Spleen (tissue), 11 donors: ENCODE data around the gene CCDC3. TPM values are rescaled to one million over a fixed set of nuclear protein-coding genes. Genes with fewer than 3 reads are reported as not detected.

ENCODE experiments used
- DNase-seq: peaks from one replicate; pipeline ENCODE4 v3.0.0-alpha.2; 2020
- H3K27ac ChIP-seq, 8 donors: fragments of 200-600 bp; sonication (generic) in 7 of 8; 1 replicate in 4 of 8; 2 replicates in 4 of 8; pipeline versions ENCODE4 v1.5.0 to v1.8.0; 2016 to 2021; ENCODE audit warnings: inconsistent platforms in 4 of 8, mild to moderate bottlenecking in 4 of 8, moderate library complexity in 1 of 8
- H3K27me3 ChIP-seq, 7 donors: fragments of 200-600 bp; sonication (generic) in 6 of 7; replicated peaks in 1 of 7; 1 replicate in 4 of 7; 2 replicates in 3 of 7; pipeline versions ENCODE4 v1.5.0 to v1.8.0; 2016 to 2021; ENCODE audit warnings: inconsistent platforms in 3 of 7, mild to moderate bottlenecking in 1 of 7
- H3K36me3 ChIP-seq, 6 donors: fragments of 200-600 bp; sonication (generic) in 5 of 6; 1 replicate in 4 of 6; 2 replicates in 2 of 6; pipeline versions ENCODE4 v1.5.0 to v1.8.0; 2016 to 2021; ENCODE audit warnings: inconsistent platforms in 2 of 6
- H3K4me1 ChIP-seq, 6 donors: fragments of 200-600 bp; sonication (generic) in 5 of 6; 1 replicate in 3 of 6; 2 replicates in 3 of 6; pipeline versions ENCODE4 v1.5.0 to v1.8.0; 2016 to 2021; ENCODE audit warnings: inconsistent platforms in 3 of 6
- H3K4me3 ChIP-seq, 8 donors: fragments of 200-600 bp; sonication (generic) in 7 of 8; 1 replicate in 4 of 8; 2 replicates in 4 of 8; pipeline versions ENCODE4 v1.5.0 to v1.8.0; 2016 to 2021; ENCODE audit warnings: inconsistent platforms in 4 of 8, mild to moderate bottlenecking in 4 of 8, moderate library complexity in 2 of 8
- H3K9me3 ChIP-seq, 8 donors: fragments of 200-600 bp; sonication (generic) in 7 of 8; 1 replicate in 4 of 8; 2 replicates in 4 of 8; pipeline versions ENCODE4 v1.5.0 to v1.8.0; 2016 to 2021; ENCODE audit warnings: inconsistent platforms in 4 of 8
- CTCF ChIP-seq, 11 experiments: fragments of 200-600 bp in 7 of 11; fragments of 450-650 bp in 4 of 11; sonication (generic) in 4 of 11; IDR thresholded peaks in 8 of 11; conservative IDR thresholded peaks in 3 of 11; 1 replicate in 7 of 11; 2 replicates in 4 of 11; pipeline versions ENCODE4 v1.4.0 to v1.8.0; 2016 to 2021; ENCODE audit warnings: antibody characterized with exemption in 11 of 11, inconsistent platforms in 4 of 11, mild to moderate bottlenecking in 1 of 11
- POLR2A ChIP-seq, 3 donors: fragments of 450-650 bp; IDR thresholded peaks; one replicate each; pipeline ENCODE4 v1.5.1; 2017; ENCODE audit warnings: antibody characterized with exemption in 3 of 3, mild to moderate bottlenecking in 1 of 3
- POLR2AphosphoS5 ChIP-seq, 3 donors: sonication (generic); formaldehyde crosslinking; IDR thresholded peaks; one replicate each; pipeline ENCODE4 v1.5.1; 2017; ENCODE audit warnings: antibody characterized with exemption in 3 of 3
- WGBS, 5 donors: extraction: QIAGEN DNeasy Blood & Tissue Kit in 3 of 5; methylation state at CpG; one replicate each; pipeline versions ENCODE4 v1.1.5 to v1.1.7; 2013 to 2018; 5-methylcytosine and 5-hydroxymethylcytosine counted together
- intact Hi-C: fragments of 100-400 bp; cut with DNase I; formaldehyde crosslinking; loops from one replicate; pipeline ENCODE4 v1.15.0; 2023; ENCODE audit warnings: low total_unique reads
- polyA plus RNA-seq, 3 donors: library from polyadenylated mRNA; stranded (reverse); fragments of 200-250 nt; gene quantifications; one replicate each; pipeline ENCODE4 v1.2.1, GENCODE V29; 2013
- total RNA-seq, 7 donors: library from RNA; depleted of rRNA in 3 of 7; stranded (reverse); fragments of >200 nt in 3 of 7; fragmentation: NEBNext Ultra II Directional in 4 of 7; extraction: Animal tissue kit (Norgen Biotek cat#: 25700) in 4 of 7; gene quantifications; one replicate each; pipeline versions ENCODE4 v1.1.0 to v1.2.1, GENCODE V29; 2016 to 2021
- donor health status: healthy with polysubstance abuse.
- donor health status: DM: no; HTN: no; CAD: no; lungs with moderate emphysema.
- donor health status: DM: no; HTN: no; CAD: no.
- donor health status: Bipolar disorder and iron deficiency.
- donor health status: healthy.
- donor health status: DM: no; HTN: no; CAD: no.
- donor health status: DM: yes; HTN: yes; CAD: no.

Gene CCDC3
- total and polyA plus RNA-seq, 10 donors: 4.7 to 36.9 (median 26.8) TPM

- TF ChIP-seq POLR2A (IDR thresholded peaks at IDR 0.05): no peak
- H3K27me3 ChIP-seq: no peaks in the 10 kb centered on the region
- peaks cover 0 to 30% (median 17%) of the 10 kb centered on the region in 8 donors for H3K9me3 ChIP-seq
- no peak overlapping the region for H3K27ac ChIP-seq
- 68 to 82% (median 79%) methylated on average over 3 of the region's 3 CpGs for WGBS, 5 donors
- DNase-seq: no peak
- no peaks in the 10 kb centered on the region for H3K4me1 ChIP-seq
- intact Hi-C loops: no loop called here
- no peaks in the 10 kb centered on the region for H3K36me3 ChIP-seq
- no peak overlapping the region for H3K4me3 ChIP-seq
These were observed 113.7 kb downstream of the CCDC3 start for GRCh38 chr10:12887780-12888179.

- 75 to 88% (median 84%) methylated on average over 6 of the region's 6 CpGs for WGBS, 5 donors
- intact Hi-C loops: no loop called here
- H3K4me1 ChIP-seq: no peaks in the 10 kb centered on the region
- no peaks in the 10 kb centered on the region for H3K27me3 ChIP-seq
- H3K9me3 ChIP-seq: peaks cover 0 to 6% (median 0%) of the 10 kb centered on the region in 8 donors
- H3K27ac ChIP-seq: no peak overlapping the region
- H3K4me3 ChIP-seq: no peak overlapping the region
- no peak for DNase-seq
- TF ChIP-seq POLR2AphosphoS5 (IDR thresholded peaks at IDR 0.05): no peak
- no peak for TF ChIP-seq CTCF (IDR thresholded peaks at IDR 0.05 in 8 of 11, conservative IDR thresholded peaks at IDR 0.05 in 3 of 11)
- no peak for TF ChIP-seq POLR2A (IDR thresholded peaks at IDR 0.05)
- no peaks in the 10 kb centered on the region for H3K36me3 ChIP-seq
These were observed 116.7 kb downstream of the CCDC3 start for GRCh38 chr10:12884851-12885250.

GRCh38 chr10:12880423-12880822 is 121.1 kb downstream of the CCDC3 start:
- H3K4me3 ChIP-seq: no peak overlapping the region
- no peaks in the 10 kb centered on the region for H3K4me1 ChIP-seq
- H3K27ac ChIP-seq: peak overlapping the region in 1 of 8 donors; percentile 11
- H3K27me3 ChIP-seq: no peaks in the 10 kb centered on the region
- peaks cover 0 to 15% (median 0%) of the 10 kb centered on the region in 8 donors for H3K9me3 ChIP-seq
- no peak for DNase-seq
- H3K36me3 ChIP-seq: no peaks in the 10 kb centered on the region
- TF ChIP-seq POLR2A (IDR thresholded peaks at IDR 0.05) (no peak), POLR2AphosphoS5 (IDR thresholded peaks at IDR 0.05) (no peak), CTCF (IDR thresholded peaks at IDR 0.05 in 8 of 11, conservative IDR thresholded peaks at IDR 0.05 in 3 of 11) (no peak)
- intact Hi-C loops: no loop called here

- intact Hi-C loops: no loop called here
- no peak for TF ChIP-seq POLR2A (IDR thresholded peaks at IDR 0.05)
- TF ChIP-seq CTCF (IDR thresholded peaks at IDR 0.05 in 8 of 11, conservative IDR thresholded peaks at IDR 0.05 in 3 of 11): no peak
- TF ChIP-seq POLR2AphosphoS5 (IDR thresholded peaks at IDR 0.05): no peak
These were observed 124.4 kb downstream of the CCDC3 start for GRCh38 chr10:12877150-12877549.

GRCh38 chr10:12876266-12876665 is 125.2 kb downstream of the CCDC3 start:
- H3K4me3 ChIP-seq: no peak overlapping the region
- no peaks in the 10 kb centered on the region for H3K27me3 ChIP-seq
- no peaks in the 10 kb centered on the region for H3K36me3 ChIP-seq
- no peak for TF ChIP-seq POLR2A (IDR thresholded peaks at IDR 0.05)
- TF ChIP-seq POLR2AphosphoS5 (IDR thresholded peaks at IDR 0.05): no peak
- TF ChIP-seq CTCF (IDR thresholded peaks at IDR 0.05 in 8 of 11, conservative IDR thresholded peaks at IDR 0.05 in 3 of 11): no peak
- H3K27ac ChIP-seq: no peak overlapping the region
- H3K9me3 ChIP-seq: peaks cover 0 to 15% (median 0%) of the 10 kb centered on the region in 8 donors
- no peaks in the 10 kb centered on the region for H3K4me1 ChIP-seq
- WGBS, 5 donors: 87 to 95% (median 91%) methylated on average over 4 to 5 of the region's 5 CpGs
- DNase-seq: no peak
- intact Hi-C loops: no loop called here

More at GRCh38 chr10:12877150-12877549, 124.4 kb downstream of the CCDC3 start:
- Histone ChIP-seq H3K27me3 (no peaks in the 10 kb centered on the region), H3K4me3 (no peak overlapping the region), H3K9me3 (peaks cover 0 to 15% (median 0%) of the 10 kb centered on the region in 8 donors), H3K27ac (no peak overlapping the region), H3K4me1 (no peaks in the 10 kb centered on the region), H3K36me3 (no peaks in the 10 kb centered on the region)
- no peak for DNase-seq
- WGBS, 5 donors: 66 to 74% (median 70%) methylated on average over 3 of the region's 3 CpGs
